GM18505 (cell line): Measurements from ENCODE around the gene ARHGEF28.

Experiments used
- ATAC-seq: cut with Tn5 transposase; IDR thresholded peaks from one replicate; pipeline ENCODE4 v1.9.1; 2021; ENCODE audit not compliant: unreplicated experiment
- POLR2A ChIP-seq: IDR thresholded peaks from 4 replicates; pipeline ENCODE4 v1.6.1; 2011; ENCODE audit warnings: borderline replicate concordance; ENCODE audit not compliant: insufficient read depth, insufficient read length; ENCODE audit errors: extremely low read depth

ARHGEF28 gene

DNA sequence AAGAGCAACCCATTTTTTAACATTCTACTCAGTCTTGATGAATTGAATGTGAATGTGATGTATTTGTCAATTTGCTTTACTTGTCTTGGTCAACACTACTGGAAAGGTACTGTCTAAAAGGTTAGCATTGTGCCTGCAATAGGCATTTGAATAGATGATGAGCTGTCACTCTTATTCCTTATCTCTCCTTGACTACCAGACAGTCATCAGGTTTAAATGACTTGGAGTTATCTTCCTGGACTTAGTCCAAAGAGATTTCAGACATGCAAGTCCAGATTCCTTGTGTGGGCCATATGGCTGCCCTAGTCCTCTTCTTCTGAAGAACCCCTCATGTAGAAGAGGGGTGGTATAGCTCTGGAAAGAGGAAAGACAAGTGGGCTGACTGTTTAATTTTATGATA lies 4.8 kb downstream of the ARHGEF28 start:
- ATAC-seq: no peak
- TF ChIP-seq POLR2A: no peak

DNA sequence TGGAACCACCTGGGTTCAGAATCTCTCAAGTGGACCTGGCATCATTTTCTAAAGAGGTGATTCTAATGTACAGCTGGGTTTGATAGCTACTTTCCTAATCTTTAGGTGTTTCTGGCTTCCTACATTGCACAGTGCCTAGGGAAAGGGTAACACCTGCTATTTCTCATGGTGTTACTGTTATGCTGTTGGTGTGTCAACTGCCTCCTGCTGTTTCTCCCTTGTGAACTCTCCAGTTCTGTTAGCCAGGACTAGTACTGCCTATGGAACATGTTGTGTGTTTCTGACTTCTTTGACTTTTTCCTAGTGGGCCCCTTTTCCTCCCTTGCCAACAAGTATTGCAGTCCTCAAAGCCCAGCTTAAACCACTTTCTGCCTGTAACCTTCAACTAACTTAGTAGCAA lies 5.5 kb downstream of the ARHGEF28 start:
- TF ChIP-seq POLR2A: no peak
- ATAC-seq: no peak

DNA sequence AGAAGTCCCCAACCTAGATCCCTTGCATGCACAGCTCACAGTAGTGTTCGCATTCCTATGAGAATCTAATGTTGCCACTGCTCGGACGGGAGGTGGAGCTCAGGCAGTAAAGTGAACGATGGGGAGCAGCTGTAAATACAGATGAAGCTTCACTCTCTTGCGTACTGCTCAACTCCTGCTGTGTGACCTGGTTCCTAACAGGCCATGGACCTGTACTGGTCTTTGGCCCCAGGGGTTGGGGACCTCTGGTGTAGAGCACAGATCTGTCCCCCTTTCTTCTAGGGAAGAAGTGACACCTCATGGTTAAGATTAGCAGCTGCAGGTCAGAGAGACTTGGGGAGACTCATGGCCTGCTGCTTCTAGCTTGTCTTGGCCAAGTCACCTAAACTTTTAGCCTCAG lies 7.1 kb downstream of the ARHGEF28 start:
- no peak for TF ChIP-seq POLR2A
- no peak for ATAC-seq

DNA sequence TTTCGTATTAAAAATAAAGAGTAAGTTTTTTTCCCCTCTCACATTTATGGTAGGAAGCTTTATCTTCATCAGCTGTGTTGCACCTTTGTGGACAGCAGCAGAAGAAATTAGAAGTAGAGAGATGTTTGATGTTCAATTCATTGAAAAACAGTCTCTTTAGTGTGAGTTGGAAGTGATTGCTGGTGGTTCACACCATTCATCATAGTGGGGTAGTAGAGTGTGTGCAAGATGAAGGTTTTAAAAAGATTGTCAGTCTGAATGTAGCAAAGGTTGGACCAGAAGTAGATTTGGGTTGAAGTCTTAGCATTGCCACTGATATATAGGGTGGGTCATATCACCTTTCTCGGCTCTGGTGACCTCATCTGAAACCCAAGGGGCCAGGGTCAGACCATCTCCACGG lies 10.4 kb downstream of the ARHGEF28 start:
- no peak for ATAC-seq
- no peak for TF ChIP-seq POLR2A

DNA sequence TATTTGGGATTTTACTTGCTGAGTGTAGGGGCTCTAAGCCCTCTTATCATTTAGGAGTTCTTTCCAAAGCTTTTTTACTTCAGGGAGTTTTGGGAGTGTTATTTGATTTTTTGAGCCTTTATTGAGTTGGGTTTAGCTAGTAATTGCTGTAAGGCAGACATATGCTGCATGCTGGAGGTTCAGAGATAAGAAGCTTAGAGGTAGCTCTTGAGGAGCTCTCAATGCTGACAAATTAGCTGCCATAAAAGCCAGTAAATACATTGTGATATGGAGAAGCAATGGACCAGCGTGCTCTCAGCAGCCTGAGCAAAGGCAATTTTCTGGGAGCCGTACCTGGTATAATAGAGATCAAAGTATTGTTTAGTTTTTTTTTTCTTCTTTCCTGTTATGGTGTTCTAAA lies 11.6 kb downstream of the ARHGEF28 start:
- no peak for TF ChIP-seq POLR2A
- no peak for ATAC-seq

DNA sequence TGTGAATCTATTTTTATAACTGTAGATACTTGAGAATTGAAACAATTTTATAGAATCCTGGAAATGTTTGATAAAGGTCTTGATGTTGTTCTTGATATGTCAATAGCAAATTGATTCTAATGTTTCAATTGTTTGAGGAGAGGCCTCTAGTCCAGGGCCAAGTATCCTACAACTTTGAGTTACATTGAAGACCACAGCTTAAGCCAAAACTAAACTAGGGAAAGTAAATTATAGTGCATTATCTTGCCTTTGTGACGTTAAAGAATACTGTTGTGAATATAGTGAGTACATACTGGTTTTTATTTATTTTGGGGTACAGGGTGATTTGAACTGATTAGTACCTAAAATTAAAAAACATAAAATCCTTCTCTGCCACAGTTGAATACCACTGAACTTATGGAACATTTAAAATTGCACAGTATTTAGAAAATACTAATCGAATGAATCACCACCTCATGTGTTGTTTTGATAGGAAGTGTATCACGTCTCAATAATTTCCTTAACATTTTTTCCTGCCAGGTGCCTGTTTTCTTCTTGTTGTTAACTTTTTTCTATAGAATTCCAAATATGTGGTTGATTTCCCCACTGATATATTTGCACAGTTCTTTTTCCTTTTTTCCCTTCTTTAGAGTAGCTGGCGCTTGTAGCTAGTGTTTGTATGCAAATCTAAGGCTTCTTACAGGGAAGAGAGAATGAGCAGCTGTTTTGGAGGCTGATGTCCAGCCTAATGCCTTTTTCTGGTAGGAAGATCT lies 12.5 kb downstream of the ARHGEF28 start:
- no peak for ATAC-seq
- TF ChIP-seq POLR2A: no peak

DNA sequence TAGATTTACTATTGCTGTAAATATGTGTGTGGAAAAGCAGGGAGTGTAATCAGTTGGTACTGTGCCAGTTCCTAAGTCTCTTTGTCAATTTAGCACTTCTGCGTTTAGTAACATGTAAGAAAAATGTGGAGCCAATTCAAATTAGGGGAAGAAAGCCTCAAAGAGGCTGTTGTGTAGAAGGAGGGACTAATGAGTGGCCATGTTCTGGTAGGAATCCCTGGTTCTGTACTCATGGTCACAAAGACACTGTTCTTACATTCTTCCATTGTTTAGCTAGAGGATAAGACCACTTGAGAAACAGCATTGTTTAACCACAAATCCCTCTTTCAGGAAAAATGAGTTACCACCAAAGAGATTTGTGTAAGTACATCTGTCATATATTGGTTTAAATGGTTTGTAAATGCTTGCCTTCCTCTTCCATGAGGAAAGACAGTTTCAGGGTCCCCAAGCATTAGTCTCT lies 14.9 kb downstream of the ARHGEF28 start:
- ATAC-seq: no peak
- no peak for TF ChIP-seq POLR2A

DNA sequence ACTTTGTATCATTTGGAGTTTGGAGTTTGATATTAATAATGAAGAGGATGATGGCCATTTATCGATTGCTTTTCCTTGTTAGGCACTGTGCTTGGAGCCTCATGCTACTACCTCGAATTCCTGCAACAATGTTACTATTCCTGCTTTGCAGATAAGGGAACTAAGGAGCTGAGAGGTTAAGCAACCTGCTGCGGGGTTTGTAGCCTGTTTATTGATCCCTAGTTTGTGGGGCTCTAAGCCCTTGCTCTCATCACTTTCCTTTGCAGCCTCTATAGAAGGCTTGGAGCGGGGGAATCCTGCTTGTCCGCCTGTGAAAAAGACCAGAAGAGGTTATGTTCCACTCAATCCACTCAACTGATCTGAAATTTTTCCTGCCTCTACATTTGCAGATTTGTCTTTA lies 15.8 kb downstream of the ARHGEF28 start:
- TF ChIP-seq POLR2A: no peak
- no peak for ATAC-seq

DNA sequence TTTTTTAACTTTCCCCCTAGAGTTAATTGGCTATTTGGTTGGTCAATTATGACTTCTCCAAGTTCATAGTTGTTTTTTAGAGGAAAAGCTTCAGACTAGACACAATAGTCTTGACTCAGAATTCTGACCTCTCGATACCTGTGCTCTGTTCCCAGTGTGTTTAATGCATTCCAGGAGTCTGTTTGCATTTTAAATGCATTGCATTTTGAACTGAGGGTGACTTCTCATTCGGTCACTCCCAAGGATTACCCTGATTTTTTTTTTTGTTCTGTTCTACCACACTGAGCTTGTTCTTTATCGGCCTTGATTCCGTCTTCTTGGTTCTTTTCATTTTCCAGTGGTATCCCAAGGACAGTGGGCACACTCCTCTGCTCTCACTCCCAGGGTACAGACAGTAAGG lies 16.3 kb downstream of the ARHGEF28 start:
- no peak for ATAC-seq
- TF ChIP-seq POLR2A: no peak

DNA sequence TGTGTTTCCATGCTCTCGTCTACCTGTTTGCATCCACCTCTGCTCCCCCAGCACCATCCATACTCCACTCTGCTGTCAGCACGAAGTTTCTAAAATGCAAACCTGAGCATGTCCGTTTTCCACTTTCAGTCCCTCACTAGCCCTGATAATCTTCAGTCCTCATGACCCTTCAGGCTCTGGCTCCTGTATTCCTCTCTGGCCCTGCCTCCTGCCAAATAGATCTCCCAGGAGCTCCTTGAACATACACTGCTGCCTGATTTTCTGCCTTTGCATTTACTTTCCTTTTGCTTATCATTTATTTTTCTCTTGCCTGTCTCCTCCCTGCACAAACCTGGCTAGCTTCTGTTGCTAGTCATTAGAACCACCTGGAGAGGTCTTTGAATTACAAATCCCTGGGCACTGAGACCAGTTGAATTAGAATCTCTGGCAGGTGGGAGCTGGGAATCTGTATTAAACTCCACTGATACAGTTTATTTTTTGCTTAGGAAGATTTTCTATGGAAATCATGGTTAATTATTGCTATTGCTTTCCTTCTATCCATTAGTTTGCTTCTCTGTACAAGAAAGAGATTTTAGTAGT lies 18.5 kb downstream of the ARHGEF28 start:
- no peak for ATAC-seq
- TF ChIP-seq POLR2A: no peak

DNA sequence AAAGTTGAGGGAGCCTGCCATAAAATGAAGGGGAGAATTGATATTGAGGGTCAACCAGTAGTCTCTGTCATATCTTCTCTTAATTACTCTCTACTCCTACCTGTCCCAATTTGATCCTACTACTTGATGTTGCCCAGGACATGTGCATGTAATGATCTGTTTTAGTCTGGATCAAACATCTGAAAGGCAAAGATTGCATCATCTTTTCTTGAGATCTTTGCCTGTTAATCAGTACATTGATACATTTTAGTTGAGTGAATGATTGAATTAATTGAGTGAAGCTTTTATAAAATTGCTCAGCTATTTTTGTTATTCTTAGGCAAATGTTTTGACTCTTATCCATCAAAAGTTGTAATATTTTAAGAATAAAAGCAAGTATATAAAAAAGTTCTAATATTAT lies 21.7 kb downstream of the ARHGEF28 start:
- TF ChIP-seq POLR2A: no peak

DNA sequence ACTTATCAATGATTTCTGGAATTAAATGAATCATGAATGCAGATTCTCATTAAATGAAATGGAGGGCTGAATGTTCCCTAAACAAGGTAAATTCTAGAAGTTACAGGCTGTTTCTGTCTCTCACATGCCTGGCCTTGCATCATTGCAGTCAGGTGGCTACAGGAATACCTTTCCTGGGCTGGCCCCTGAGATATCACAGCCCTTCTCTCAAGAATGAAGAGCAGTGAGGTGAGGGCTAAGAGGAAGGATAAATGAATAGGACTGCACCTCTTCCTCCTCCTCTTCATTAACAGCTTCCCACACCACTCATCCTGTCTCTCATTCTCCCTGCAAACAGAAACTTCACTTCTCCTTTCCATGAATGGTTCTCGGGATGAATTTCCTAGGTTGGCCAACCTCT lies 22.5 kb downstream of the ARHGEF28 start:
- TF ChIP-seq POLR2A: no peak
- ATAC-seq: no peak

More for the DNA sequence above, 21.7 kb downstream of the ARHGEF28 start:
- ATAC-seq: no peak

DNA sequence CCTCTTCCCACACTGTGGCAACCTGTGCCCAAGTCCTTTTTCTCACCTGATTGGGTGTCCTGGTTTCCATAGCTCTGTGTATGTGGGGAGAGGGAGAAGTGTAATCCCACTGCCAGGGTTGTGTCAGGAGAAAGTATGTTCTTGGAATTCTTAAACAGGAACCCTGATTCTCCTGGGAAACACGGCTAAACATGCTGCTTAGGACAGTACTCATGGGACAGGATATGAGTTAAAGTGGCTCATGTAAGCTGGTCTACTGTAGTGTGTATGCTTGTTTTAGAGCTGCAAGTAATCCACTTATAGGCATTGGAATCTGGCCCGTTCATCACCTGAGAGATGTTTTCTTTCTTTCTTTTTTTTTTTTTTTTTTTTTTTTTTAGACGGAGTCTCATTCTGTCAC lies 23.9 kb downstream of the ARHGEF28 start:
- no peak for TF ChIP-seq POLR2A
- ATAC-seq: no peak

DNA sequence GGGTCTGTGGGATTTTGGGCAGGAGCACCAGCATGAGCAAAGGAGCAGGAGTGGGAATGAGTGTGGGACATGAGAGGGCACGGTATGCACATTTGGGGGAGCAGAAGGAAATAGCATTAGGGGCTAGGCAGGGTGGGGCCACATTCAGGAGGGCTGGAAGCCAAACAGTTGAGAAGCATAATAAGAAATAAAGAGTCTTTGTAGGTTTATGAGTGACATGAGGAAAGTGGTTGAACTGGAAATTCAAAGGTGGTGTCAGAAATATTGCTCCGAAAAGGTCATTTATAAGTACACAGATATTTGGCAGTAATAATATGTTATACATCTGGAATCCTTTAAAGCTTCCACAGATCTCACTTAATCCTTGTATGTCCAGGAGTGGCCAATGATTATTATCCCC lies 26.4 kb downstream of the ARHGEF28 start:
- ATAC-seq: no peak
- TF ChIP-seq POLR2A: no peak
